A673 (cell line): Measurements from ENCODE around the gene NEGR1.

Experiments
- CTCF ChIP-seq: fragments of 300-800, 200-600 bp; sonication (generic); conservative IDR thresholded peaks from 2 replicates; pipeline ENCODE4 v1.5.1; 2017; ENCODE audit warnings: low read depth, mild to moderate bottlenecking, antibody characterized with exemption, low read length, moderate library complexity, mixed read lengths
- EZH2 ChIP-seq: fragments of 200-600 bp; sonication (generic); IDR thresholded peaks from 2 replicates; pipeline ENCODE4 v1.6.1; 2017; ENCODE audit warnings: borderline replicate concordance, low read depth, mild to moderate bottlenecking, mixed read lengths, antibody characterized with exemption, low read length; ENCODE audit not compliant: poor library complexity, severe bottlenecking

- TF ChIP-seq CTCF (no peak), EZH2 (no peak)
These were observed 373.4 kb downstream of the NEGR1 start for GRCh38 chr1:71908871-71909390.
